ENCODE data around the gene ANKS1B.

DNA sequence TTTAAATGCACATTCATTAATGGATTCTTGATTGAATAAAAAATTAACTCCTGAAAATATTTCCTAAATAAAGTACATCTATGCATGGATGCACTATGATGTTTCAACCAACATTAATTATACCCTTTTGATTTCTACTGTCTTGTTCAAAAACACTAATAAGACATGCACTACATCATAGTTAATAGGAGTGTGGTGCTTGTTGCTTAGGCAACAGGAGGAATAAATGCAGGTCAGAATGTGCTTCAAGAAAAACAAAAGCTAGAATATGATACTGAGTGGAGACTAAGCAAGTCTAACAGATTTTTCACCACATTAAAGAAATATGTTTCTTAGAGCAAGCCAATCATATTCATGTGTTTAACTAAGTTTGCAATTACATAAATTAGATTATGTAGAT, 833.0 kb downstream of the ANKS1B start:
- TF ChIP-seq, protein P1, sequence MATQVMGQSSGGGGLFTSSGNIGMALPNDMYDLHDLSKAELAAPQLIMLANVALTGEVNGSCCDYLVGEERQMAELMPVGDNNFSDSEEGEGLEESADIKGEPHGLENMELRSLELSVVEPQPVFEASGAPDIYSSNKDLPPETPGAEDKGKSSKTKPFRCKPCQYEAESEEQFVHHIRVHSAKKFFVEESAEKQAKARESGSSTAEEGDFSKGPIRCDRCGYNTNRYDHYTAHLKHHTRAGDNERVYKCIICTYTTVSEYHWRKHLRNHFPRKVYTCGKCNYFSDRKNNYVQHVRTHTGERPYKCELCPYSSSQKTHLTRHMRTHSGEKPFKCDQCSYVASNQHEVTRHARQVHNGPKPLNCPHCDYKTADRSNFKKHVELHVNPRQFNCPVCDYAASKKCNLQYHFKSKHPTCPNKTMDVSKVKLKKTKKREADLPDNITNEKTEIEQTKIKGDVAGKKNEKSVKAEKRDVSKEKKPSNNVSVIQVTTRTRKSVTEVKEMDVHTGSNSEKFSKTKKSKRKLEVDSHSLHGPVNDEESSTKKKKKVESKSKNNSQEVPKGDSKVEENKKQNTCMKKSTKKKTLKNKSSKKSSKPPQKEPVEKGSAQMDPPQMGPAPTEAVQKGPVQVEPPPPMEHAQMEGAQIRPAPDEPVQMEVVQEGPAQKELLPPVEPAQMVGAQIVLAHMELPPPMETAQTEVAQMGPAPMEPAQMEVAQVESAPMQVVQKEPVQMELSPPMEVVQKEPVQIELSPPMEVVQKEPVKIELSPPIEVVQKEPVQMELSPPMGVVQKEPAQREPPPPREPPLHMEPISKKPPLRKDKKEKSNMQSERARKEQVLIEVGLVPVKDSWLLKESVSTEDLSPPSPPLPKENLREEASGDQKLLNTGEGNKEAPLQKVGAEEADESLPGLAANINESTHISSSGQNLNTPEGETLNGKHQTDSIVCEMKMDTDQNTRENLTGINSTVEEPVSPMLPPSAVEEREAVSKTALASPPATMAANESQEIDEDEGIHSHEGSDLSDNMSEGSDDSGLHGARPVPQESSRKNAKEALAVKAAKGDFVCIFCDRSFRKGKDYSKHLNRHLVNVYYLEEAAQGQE (IDR thresholded peaks at IDR 0.05; ENCODE audit: low read depth): no peak
- TF ChIP-seq ZBTB7A (IDR thresholded peaks at IDR 0.05; ENCODE audit: low read depth) (no peak), EP300 (IDR thresholded peaks at IDR 0.05; ENCODE audit: borderline replicate concordance) (no peak), YY1 (IDR thresholded peaks at IDR 0.05; ENCODE audit: low read depth) (no peak), TAF1 (IDR thresholded peaks at IDR 0.05; ENCODE audit: low read depth) (no peak), TCF12 (IDR thresholded peaks at IDR 0.05; ENCODE audit: low read depth) (no peak), RAD21 (IDR thresholded peaks at IDR 0.05; ENCODE audit: low read depth) (no peak), FOXM1 (IDR thresholded peaks at IDR 0.05; ENCODE audit: borderline replicate concordance, low read depth) (no peak), EGR1 (IDR thresholded peaks at IDR 0.05) (no peak), NFIC (IDR thresholded peaks at IDR 0.05) (no peak), TEAD4 (IDR thresholded peaks at IDR 0.05) (no peak), CEBPB (IDR thresholded peaks at IDR 0.05) (no peak)
